Measurements from ENCODE around the gene PPP6C.

- TF ChIP-seq CTCF (IDR thresholded peaks at IDR 0.05) (no peak), ZFX (IDR thresholded peaks at IDR 0.05; ENCODE audit: borderline replicate concordance) (no peak)
Measured at GRCh38 chr9:125153712-125154367, 35.8 kb downstream of the PPP6C start.
